Suprapubic skin (tissue), 4 donors: Measurements from ENCODE around the gene IKZF2. TPM values are rescaled to one million over a fixed set of nuclear protein-coding genes. Genes with fewer than 3 reads are reported as not detected.

Experiments
- DNase-seq, 2 donors: peaks; one replicate each; pipeline ENCODE4 v3.0.0-alpha.2; 2019; ENCODE audit warnings: low spot score in 2 of 2
- H3K27ac ChIP-seq: fragments of 200-600 bp; sonication (generic); one replicate; pipeline ENCODE4 v1.5.1; 2019
- H3K27me3 ChIP-seq: fragments of 200-600 bp; sonication (generic); one replicate; pipeline ENCODE4 v1.5.1; 2019
- H3K36me3 ChIP-seq: fragments of 200-600 bp; sonication (generic); one replicate; pipeline ENCODE4 v1.5.1; 2019
- H3K4me1 ChIP-seq: fragments of 200-600 bp; sonication (generic); one replicate; pipeline ENCODE4 v1.5.1; 2019
- H3K4me3 ChIP-seq: fragments of 200-600 bp; sonication (generic); one replicate; pipeline ENCODE4 v1.5.1; 2019; ENCODE audit warnings: mild to moderate bottlenecking
- H3K9me3 ChIP-seq: fragments of 200-600 bp; sonication (generic); one replicate; pipeline ENCODE4 v1.5.1; 2019
- EP300 ChIP-seq: sonication (generic); formaldehyde crosslinking; IDR thresholded peaks from one replicate; pipeline ENCODE4 v1.6.1; 2017; ENCODE audit warnings: antibody characterized with exemption
- POLR2A ChIP-seq, 2 donors: fragments of 450-650 bp; IDR thresholded peaks; one replicate each; pipeline ENCODE4 v1.6.1; 2017; ENCODE audit warnings: antibody characterized with exemption in 2 of 2, mild to moderate bottlenecking in 2 of 2, moderate library complexity in 2 of 2
- POLR2AphosphoS5 ChIP-seq, 3 donors: sonication (generic); formaldehyde crosslinking; IDR thresholded peaks; one replicate each; pipeline ENCODE4 v1.6.1; 2017; ENCODE audit warnings: antibody characterized with exemption in 3 of 3
- WGBS: methylation state at CpG from one replicate; pipeline ENCODE4 v1.1.5; 2018; 5-methylcytosine and 5-hydroxymethylcytosine counted together
- total RNA-seq, 4 donors: library from RNA; depleted of rRNA; stranded (reverse); fragments of >200 nt; gene quantifications; one replicate each; pipeline ENCODE4 v1.1.0, GENCODE V29; 2016
- TF ChIP-seq, protein P1 (sequence below), 2 donors: fragments of 200-600 bp in 1 of 2; fragments of 450-650 bp in 1 of 2; sonication (generic) in 1 of 2; IDR thresholded peaks; one replicate each; pipeline ENCODE4 v1.5.1; 2016 to 2019; ENCODE audit warnings: antibody characterized with exemption in 2 of 2, mild to moderate bottlenecking in 1 of 2, moderate library complexity in 1 of 2

IKZF2 gene
- total RNA-seq, 4 donors from 2014 or later, result 38.3 to 95.3 (median 66.5) TPM

DNA sequence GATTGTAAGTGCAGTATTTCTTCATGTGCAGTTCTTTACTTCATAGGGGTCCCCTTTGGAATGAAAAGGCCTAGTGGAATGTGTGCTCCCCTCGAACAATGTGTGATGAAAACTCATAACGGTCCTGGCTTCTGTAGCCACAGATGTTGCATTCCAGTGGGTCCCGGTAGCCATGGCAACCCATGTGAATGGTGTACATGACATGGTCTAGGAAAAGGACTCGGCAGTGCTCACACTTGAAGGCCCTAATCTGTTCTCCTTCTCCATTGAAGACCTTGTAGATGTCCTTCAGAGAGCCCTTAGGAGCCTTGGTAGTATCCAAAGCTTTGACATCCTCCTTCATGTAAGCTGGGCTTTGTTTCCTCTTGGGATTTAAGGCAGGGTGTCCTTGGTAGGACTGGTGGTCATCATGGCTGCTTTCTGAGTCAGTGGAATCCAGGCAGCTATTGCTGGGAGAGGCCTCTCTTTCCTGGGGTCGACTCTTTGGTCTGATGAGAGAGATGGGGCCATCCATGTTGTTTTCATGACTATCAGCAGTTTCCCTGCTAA, 144.0 kb downstream of the IKZF2 start:
- 84% methylated on average over 5 of the region's 5 CpGs for WGBS
- no peaks in the 10 kb centered on the region for H3K27me3 ChIP-seq
- H3K4me3 ChIP-seq, result no peak overlapping the region
- no peaks in the 10 kb centered on the region for H3K9me3 ChIP-seq
- H3K27ac ChIP-seq, result no peak overlapping the region
- peaks cover 8% of the 10 kb centered on the region for H3K4me1 ChIP-seq
- TF ChIP-seq, protein P1, sequence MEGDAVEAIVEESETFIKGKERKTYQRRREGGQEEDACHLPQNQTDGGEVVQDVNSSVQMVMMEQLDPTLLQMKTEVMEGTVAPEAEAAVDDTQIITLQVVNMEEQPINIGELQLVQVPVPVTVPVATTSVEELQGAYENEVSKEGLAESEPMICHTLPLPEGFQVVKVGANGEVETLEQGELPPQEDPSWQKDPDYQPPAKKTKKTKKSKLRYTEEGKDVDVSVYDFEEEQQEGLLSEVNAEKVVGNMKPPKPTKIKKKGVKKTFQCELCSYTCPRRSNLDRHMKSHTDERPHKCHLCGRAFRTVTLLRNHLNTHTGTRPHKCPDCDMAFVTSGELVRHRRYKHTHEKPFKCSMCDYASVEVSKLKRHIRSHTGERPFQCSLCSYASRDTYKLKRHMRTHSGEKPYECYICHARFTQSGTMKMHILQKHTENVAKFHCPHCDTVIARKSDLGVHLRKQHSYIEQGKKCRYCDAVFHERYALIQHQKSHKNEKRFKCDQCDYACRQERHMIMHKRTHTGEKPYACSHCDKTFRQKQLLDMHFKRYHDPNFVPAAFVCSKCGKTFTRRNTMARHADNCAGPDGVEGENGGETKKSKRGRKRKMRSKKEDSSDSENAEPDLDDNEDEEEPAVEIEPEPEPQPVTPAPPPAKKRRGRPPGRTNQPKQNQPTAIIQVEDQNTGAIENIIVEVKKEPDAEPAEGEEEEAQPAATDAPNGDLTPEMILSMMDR (IDR thresholded peaks at IDR 0.05), result no peak
- TF ChIP-seq EP300 (no peak), POLR2A (IDR thresholded peaks at IDR 0.05) (no peak), POLR2AphosphoS5 (IDR thresholded peaks at IDR 0.05) (no peak)
- DNase-seq, result no peak
- peaks cover 13% of the 10 kb centered on the region for H3K36me3 ChIP-seq

DNA sequence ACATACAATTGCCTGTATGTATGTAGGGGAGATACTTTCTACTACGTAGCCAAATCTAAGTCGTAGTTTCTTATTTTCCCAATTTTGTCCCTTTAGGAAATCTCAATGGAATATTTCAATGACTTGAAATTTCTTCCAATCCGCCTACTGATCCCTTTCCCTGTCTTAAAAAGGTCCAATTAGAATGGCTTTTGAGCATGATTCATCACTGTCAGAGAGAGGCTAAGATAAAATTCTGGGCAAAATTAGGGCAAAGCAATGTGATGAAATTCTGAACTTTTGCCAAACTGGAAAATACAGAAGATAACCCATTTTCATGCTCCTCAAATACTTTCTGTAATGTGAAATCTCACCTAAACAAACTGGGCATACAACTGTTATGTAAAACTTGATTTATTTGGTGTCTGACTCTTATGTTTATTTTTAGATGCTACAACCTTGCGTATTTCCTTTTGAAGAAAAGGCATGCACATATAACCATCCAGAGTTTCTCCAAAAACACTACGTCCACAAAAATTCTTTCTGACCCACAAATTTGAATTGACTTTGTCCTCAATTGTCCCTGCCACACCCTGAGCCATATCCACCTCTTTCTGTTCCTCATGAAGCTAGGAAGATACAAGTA, 147.1 kb downstream of the IKZF2 start:
- no peak for TF ChIP-seq POLR2AphosphoS5 (IDR thresholded peaks at IDR 0.05)
- no peak for TF ChIP-seq POLR2A (IDR thresholded peaks at IDR 0.05)
- no peak for TF ChIP-seq EP300
- TF ChIP-seq, protein P1 (IDR thresholded peaks at IDR 0.05), result no peak
- peaks cover 8% of the 10 kb centered on the region for H3K36me3 ChIP-seq
- no peak for DNase-seq
- peaks cover 12% of the 10 kb centered on the region for H3K4me1 ChIP-seq
- no peak overlapping the region for H3K4me3 ChIP-seq
- no peaks in the 10 kb centered on the region for H3K27me3 ChIP-seq
- H3K9me3 ChIP-seq, result no peaks in the 10 kb centered on the region
- H3K27ac ChIP-seq, result no peak overlapping the region
- WGBS, result 77% methylated on average over 5 of the region's 5 CpGs

DNA sequence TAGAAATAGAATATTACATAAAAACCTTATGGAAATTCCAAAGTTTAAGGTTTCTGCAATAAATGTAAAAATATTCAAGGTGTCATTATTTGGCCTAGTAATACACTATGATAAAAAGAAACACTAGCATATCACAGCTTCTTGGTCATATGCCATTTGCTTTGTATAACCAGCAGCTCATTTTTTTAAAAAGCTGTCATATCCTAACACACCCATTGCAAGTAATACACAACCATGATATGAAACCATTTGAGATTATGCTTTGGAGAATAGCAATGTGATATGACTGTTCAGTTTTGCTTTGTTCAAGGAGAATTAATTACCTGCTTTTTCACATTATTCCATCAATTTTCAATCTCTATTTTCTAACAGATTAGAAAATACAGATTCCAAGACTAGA, 149.0 kb downstream of the IKZF2 start:
- Histone ChIP-seq H3K9me3 (no peaks in the 10 kb centered on the region), H3K4me3 (no peak overlapping the region)

DNA sequence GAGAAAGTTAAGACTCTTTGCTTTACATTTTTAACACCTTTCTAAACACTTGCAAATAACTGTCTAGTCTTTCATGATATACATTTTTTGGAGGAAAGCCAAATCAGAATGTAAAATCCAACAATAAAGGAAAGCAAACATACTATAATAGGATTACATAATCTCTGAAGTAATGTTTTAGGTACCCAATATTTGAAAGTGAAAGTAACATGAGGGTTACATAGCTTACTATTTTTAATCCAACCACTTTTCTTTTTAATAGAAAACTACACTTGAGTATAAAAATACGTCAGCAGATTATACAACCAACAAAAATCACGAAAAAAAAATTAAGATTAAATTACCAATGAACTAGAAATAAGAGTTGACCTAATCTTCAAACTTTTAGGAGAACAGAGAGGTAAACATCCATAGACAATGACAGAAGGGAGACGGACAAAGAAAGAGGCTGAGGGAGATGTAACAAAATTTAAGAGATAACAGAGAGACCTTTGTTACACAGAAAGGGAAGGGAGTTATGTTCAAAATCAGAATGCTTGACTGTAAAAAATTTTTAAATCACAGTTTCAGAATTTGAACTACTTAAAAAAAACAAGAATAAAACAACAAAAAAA, 150.0 kb downstream of the IKZF2 start:
- Histone ChIP-seq H3K9me3 (no peaks in the 10 kb centered on the region), H3K4me1 (peaks cover 12% of the 10 kb centered on the region), H3K36me3 (no peaks in the 10 kb centered on the region), H3K27ac (no peak overlapping the region), H3K4me3 (no peak overlapping the region), H3K27me3 (no peaks in the 10 kb centered on the region)
- no peak for TF ChIP-seq POLR2A (IDR thresholded peaks at IDR 0.05)
- TF ChIP-seq EP300, result no peak
- TF ChIP-seq, protein P1 (IDR thresholded peaks at IDR 0.05), result no peak
- TF ChIP-seq POLR2AphosphoS5 (IDR thresholded peaks at IDR 0.05), result no peak
- no peak for DNase-seq
- WGBS, result 50% methylated on average over 3 of the region's 3 CpGs

More for the DNA sequence above, 149.0 kb downstream of the IKZF2 start:
- DNase-seq, result no peak
- Histone ChIP-seq H3K4me1 (peaks cover 12% of the 10 kb centered on the region), H3K27ac (no peak overlapping the region), H3K27me3 (no peaks in the 10 kb centered on the region), H3K36me3 (peaks cover 3% of the 10 kb centered on the region)
- TF ChIP-seq POLR2A (IDR thresholded peaks at IDR 0.05), result no peak
- no peak for TF ChIP-seq EP300

DNA sequence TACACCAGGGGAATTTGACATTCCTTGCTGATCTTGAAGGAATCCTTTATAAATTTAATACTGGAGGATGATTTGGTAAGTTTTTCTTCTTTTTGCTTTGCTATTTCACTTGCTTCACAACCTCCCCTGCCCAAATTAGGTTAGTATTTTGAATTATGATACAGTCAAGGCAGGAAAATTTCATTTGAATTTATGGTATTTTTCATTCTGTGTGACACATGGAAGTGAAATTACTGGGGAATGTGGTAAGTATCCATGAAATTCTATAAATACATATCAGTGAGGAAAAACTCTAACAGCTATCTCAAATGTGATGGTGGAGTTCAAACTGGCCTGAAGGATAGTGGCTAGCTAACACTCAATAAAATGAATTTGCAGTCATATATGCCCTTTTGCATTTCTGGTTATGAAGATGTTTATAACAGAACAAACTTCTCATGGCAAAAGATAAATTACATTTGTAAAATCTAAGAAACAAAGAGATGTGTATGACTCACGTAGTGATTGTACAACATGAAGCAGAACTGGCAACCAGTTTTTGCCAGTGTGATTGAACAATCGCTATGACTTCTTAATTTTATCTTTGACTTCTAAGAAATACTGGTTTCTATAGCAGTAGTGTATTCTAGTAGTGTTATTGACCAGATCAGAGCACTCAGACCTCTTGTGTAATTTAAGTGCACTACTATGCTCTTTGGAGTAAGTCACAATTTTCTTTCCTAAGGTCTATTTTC, 152.6 kb downstream of the IKZF2 start:
- peaks cover 4% of the 10 kb centered on the region for H3K4me1 ChIP-seq
- DNase-seq, result no peak
- H3K27ac ChIP-seq, result no peak overlapping the region
- H3K36me3 ChIP-seq, result no peaks in the 10 kb centered on the region
- no peak overlapping the region for H3K4me3 ChIP-seq
- 69% methylated on average over 2 of the region's 2 CpGs for WGBS
- TF ChIP-seq EP300, result no peak
- no peak for TF ChIP-seq POLR2A (IDR thresholded peaks at IDR 0.05)
- no peak for TF ChIP-seq POLR2AphosphoS5 (IDR thresholded peaks at IDR 0.05)
- TF ChIP-seq, protein P1 (IDR thresholded peaks at IDR 0.05), result no peak
- no peaks in the 10 kb centered on the region for H3K9me3 ChIP-seq
- no peaks in the 10 kb centered on the region for H3K27me3 ChIP-seq
